NCI-H82 treated with DMSO at 0.1 percent for 48 hours (cell line): ENCODE data around the gene AGAP1.

ENCODE experiments used
- DNase-seq: peaks from one replicate; lab custom pipeline; 2025; ENCODE audit not compliant: unreplicated experiment; lab: John Stamatoyannopoulos, UW

AGAP1 gene

GRCh38 chr2:235789552-235789951 is 295.7 kb downstream of the AGAP1 start:
- no peak for DNase-seq

- DNase-seq, result no peak
Measured at GRCh38 chr2:235793163-235793752, 299.4 kb downstream of the AGAP1 start.

GRCh38 chr2:235799281-235799680 is 305.4 kb downstream of the AGAP1 start:
- no peak for DNase-seq

GRCh38 chr2:235802542-235802941 is 308.7 kb downstream of the AGAP1 start:
- DNase-seq, result no peak

- DNase-seq, result no peak
Measured at GRCh38 chr2:235803028-235803427, 309.2 kb downstream of the AGAP1 start.

GRCh38 chr2:235804676-235805075 is 310.8 kb downstream of the AGAP1 start:
- DNase-seq, result no peak

GRCh38 chr2:235806986-235807750 is 313.3 kb downstream of the AGAP1 start:
- DNase-seq, result no peak

- DNase-seq, result no peak
Measured at GRCh38 chr2:235808366-235808765, 314.5 kb downstream of the AGAP1 start.

GRCh38 chr2:235810252-235810651 is 316.4 kb downstream of the AGAP1 start:
- DNase-seq, result no peak

- DNase-seq, result no peak
Measured at GRCh38 chr2:235810846-235811245, 317.0 kb downstream of the AGAP1 start.

- no peak for DNase-seq
Measured at GRCh38 chr2:235811446-235812184, 317.8 kb downstream of the AGAP1 start.

- no peak for DNase-seq
Measured at GRCh38 chr2:235812185-235812665, 318.4 kb downstream of the AGAP1 start.

- no peak for DNase-seq
Measured at GRCh38 chr2:235813398-235813797, 319.6 kb downstream of the AGAP1 start.

GRCh38 chr2:235820571-235820970 is 326.7 kb downstream of the AGAP1 start:
- no peak for DNase-seq

GRCh38 chr2:235824331-235824730 is 330.5 kb downstream of the AGAP1 start:
- no peak for DNase-seq

- no peak for DNase-seq
Measured at GRCh38 chr2:235825946-235826345, 332.1 kb downstream of the AGAP1 start.

GRCh38 chr2:235826826-235827225 is 333.0 kb downstream of the AGAP1 start:
- no peak for DNase-seq

- DNase-seq, result no peak
Measured at GRCh38 chr2:235827585-235827992, 333.7 kb downstream of the AGAP1 start.

- no peak for DNase-seq
Measured at GRCh38 chr2:235829726-235830125, 335.9 kb downstream of the AGAP1 start.

GRCh38 chr2:235831755-235832154 is 337.9 kb downstream of the AGAP1 start:
- no peak for DNase-seq

- no peak for DNase-seq
Measured at GRCh38 chr2:235832941-235833340, 339.1 kb downstream of the AGAP1 start.
